NK-92 treated with Interleukin-12 subunit alpha and Interleukin-12 subunit beta, amount 100 ng/mL, for 24 hours (cell line): ENCODE results near the gene ZYX.

Source experiments
- DNase-seq: peaks from one replicate; lab custom pipeline; 2025; lab: John Stamatoyannopoulos, UW

The ZYX gene

GRCh38 chr7:143380646-143381426 is at the start of gene ZYX:
ZYX (plus strand) TSS chr7:143381345; CDS start chr7:143381572, 227 bp downstream.
- DNase-seq: peak; percentile 97

- DNase-seq: no peak
Observed at GRCh38 chr7:143334244-143334643, 46.9 kb upstream of the ZYX start.

GRCh38 chr7:143337216-143337615 is 43.9 kb upstream of the ZYX start:
- no peak for DNase-seq

- no peak for DNase-seq
Observed at GRCh38 chr7:143341842-143342241, 39.3 kb upstream of the ZYX start.

GRCh38 chr7:143343596-143343995 is 37.5 kb upstream of the ZYX start:
- DNase-seq: no peak

- DNase-seq: no peak
Observed at GRCh38 chr7:143345428-143345900, 35.7 kb upstream of the ZYX start.

GRCh38 chr7:143346018-143346417 is 35.1 kb upstream of the ZYX start:
- DNase-seq: no peak

- DNase-seq: no peak
Observed at GRCh38 chr7:143347950-143348349, 33.2 kb upstream of the ZYX start.

GRCh38 chr7:143351060-143351459 is 30.1 kb upstream of the ZYX start:
- DNase-seq: no peak

GRCh38 chr7:143351574-143351973 is 29.6 kb upstream of the ZYX start:
- DNase-seq: no peak

GRCh38 chr7:143352531-143353002 is 28.6 kb upstream of the ZYX start:
- no peak for DNase-seq

GRCh38 chr7:143354376-143354775 is 26.8 kb upstream of the ZYX start:
- no peak for DNase-seq

- DNase-seq: no peak
Observed at GRCh38 chr7:143354965-143355364, 26.2 kb upstream of the ZYX start.

GRCh38 chr7:143355450-143356385 is 25.4 kb upstream of the ZYX start:
- no peak for DNase-seq

GRCh38 chr7:143356414-143357050 is 24.6 kb upstream of the ZYX start:
- DNase-seq: no peak

- no peak for DNase-seq
Observed at GRCh38 chr7:143358626-143359025, 22.5 kb upstream of the ZYX start.

GRCh38 chr7:143359771-143360353 is 21.3 kb upstream of the ZYX start:
- DNase-seq: no peak

- DNase-seq: no peak
Observed at GRCh38 chr7:143360788-143361551, 20.2 kb upstream of the ZYX start.

GRCh38 chr7:143361552-143362130 is 19.5 kb upstream of the ZYX start:
- DNase-seq: no peak

- no peak for DNase-seq
Observed at GRCh38 chr7:143362131-143363015, 18.8 kb upstream of the ZYX start, which contains the start of gene FAM131B. FAM131B (minus strand) TSS chr7:143362713; CDS start chr7:143362603, 110 bp downstream.
